SKM-1 treated with dmso at 0.1 percent for 144 hours (cell line): ENCODE data around the gene TGM1.
"Not testable (repeated sequence)": the region's sequence is repeated elsewhere in the genome, so short reads cannot be mapped to it uniquely, and the experiment has no call there.

Source experiments
- DNase-seq: peaks from one replicate; lab custom pipeline; 2025; ENCODE audit not compliant: unreplicated experiment; lab: John Stamatoyannopoulos, UW

Gene TGM1

DNA sequence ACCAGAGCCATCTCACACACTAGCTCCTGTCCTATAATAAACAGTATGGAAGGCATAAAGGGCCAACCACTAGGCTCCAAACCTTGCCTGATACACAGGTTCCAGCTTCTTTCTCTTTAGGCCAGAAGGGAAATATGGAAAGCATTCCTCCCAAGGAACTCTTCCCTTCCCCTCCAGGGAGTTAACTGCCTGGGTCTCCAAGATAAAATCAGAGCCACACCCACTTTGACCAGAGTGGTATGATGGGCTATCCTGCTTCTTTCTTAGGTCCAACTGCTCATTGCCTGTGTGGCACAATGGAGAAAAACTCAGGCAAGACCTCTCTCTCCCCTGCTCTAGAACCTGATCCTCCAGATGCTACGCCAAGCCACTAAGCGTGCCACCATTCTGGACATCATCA, 55.4 kb downstream of the TGM1 start:
- DNase-seq: no peak

DNA sequence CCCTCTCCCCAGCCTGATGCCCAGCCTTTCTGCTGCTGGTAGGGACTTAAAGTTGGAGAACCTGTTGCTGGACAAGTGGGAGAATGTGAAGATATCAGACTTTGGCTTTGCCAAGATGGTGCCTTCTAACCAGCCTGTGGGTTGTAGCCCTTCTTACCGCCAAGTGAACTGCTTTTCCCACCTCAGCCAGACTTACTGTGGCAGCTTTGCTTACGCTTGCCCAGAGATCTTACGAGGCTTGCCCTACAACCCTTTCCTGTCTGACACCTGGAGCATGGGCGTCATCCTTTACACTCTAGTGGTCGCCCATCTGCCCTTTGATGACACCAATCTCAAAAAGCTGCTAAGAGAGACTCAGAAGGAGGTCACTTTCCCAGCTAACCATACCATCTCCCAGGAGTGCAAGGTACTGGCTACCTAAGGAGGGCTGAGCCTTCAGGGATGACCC, 55.8 kb downstream of the TGM1 start:
- DNase-seq: no peak

DNA sequence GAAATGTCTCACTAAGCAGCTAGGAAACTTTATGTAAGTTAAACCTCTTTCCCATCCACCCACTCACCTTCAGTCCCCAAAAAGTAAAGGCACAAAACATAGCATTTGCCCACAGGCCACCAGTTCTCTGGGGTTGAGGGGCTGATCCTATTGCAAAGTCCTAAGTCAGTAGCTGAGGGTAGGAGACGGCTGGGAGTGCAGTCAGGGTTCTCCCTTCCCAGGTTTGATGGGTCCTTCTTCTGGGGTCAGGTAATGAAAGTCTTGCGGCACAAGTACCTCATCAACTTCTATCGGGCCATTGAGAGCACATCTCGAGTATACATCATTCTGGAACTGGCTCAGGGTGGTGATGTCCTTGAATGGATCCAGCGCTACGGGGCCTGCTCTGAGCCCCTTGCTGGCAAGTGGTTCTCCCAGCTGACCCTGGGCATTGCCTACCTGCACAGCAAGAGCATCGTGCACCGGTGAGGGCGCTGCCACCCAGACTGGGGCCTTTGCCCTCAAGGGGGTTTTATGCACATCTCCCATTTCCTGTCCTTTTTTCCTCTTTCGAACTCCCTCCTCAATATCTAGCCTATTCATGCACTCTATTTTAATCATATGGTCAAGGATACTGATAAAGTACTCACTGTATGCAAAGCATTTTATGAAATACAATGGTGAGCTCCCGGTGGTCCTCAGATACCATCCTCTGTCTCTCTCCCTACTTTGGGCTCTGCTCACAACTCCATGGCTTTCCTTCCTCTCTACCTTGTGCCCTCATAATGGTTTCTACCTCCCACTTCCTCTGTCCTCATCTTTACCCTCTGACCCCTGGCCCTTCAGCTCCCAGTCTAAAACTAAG, 56.5 kb downstream of the TGM1 start:
- DNase-seq: no peak

DNA sequence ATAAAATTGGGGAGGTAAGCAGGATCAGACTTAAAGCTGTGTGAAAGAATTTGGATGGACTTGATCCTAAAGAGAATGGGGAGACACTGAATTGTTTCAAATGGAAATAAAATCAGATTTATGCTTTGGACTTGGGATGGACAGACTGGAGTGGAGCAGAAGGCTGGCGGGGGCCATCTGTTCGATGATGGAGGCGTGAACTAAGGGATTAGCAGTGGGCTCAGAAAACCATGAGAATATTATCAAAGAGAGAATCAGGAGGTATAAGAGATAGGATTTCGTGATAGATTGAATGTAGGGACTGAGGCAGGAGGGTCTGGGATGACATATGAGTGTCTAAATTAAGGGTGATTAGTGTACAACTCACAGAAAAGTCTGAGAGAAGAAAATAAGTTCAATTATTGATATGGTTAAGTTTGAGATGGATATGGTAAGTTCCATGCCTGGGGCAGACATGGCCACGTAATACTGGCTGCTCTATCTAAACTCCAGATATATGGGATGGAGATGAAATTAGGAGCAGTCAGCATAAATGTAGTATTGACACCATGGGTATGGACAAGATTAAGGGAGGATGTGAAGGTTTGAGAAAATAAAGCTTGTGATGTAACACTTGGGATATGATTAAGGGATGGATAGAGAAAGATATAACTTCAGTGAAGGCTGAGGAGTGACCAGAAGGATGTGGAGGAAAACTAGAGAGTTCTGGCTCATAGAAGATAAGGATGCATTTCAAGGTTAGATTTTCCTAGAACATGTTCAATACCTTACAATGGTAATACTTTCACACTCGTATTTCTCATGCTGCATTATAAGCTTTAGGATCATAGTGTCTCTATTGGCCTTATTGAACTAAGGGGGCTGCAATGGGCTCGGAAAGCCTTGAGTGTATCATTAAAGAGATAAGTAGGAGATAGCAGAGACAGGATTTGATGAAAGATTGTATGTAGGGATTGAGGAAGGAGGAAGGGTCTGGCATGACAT, 58.5 kb downstream of the TGM1 start:
- no peak for DNase-seq

DNA sequence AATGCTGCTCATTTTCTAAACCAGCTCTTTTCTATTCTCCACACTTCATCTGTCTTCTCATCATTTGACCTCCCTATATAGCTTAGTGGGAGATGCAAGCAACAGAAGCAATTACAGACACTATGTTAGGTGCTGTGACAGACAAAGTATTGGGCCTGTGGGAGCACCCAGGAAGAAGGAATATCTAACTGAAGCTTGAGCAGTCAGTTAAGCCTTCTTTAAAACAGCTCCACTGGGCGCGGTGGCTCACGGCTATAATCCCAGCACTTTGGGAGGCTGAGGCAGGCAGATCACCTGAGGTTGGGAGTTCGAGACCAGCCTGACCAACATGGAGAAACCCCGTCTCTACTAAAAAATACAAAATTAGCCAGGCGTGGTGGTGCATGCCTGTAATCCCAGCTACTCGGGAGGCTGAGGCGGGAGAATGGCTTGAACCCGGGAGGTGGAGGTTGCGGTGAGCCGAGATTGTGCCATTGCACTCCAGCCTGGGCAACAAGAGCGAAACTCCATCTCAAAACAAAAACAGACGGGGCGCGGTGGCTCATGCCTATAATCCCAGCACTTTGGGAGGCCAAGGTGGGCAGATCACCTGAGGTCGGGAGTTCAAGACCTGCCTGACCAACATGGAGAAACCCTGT, 59.6 kb downstream of the TGM1 start:
- not testable (repeated sequence) for DNase-seq

DNA sequence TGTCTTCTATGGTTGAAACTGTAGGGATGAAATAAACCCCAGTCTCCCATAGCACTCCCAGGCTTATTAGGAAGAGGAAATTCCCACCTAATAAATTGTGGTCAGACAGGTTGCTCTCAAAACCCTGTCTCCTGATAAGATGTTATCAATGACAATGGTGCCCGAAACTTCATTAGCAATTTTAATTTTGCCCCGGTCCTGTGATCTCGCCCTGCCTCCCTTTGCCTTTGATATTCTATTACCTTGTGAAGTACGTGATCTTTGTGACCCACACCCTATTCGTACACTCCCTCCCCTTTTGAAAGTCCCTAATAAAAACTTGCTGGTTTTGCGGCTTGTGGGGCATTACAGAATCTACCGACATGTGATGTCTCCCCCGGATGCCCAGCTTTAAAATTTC, 60.4 kb downstream of the TGM1 start:
- not testable (repeated sequence) for DNase-seq
